SIG-M5 (cell line): Measurements from ENCODE around the gene ANXA4.
"Not testable (repeated sequence)": the region's sequence is repeated elsewhere in the genome, so short reads cannot be mapped to it uniquely, and the experiment has no call there.

Experiments used
- DNase-seq: peaks from one replicate; lab custom pipeline; 2025; lab: John Stamatoyannopoulos, UW

ANXA4 gene

DNA sequence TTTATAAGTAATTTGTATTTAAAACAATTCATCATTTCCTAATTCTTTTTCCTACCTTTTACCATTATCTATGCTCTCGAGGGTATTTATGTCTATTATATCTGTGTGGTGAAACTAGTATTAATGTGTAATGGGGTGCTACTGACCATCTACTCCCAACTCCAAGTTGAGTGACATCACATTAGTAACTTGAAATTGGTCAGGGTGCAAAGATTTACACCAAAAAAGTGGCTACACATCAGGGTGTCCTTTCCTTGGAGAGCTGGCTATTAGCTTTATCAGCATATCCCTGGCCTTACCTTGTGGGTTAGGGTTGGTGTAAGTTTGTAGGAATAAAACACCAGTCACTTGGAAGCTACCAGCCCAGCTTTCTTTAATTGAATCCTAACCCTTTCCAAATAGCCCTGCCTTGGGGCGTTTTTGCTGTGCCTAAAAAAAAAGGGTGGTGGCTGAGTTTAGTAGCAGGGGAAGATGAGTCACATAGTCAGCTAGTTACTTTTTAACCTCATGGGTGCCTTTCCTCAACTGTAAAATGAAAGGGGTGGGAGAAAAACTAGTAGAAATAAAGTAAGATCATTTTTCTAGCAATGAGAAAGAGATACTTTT is 14.0 kb downstream of the ANXA4 start:
- DNase-seq, result no peak

DNA sequence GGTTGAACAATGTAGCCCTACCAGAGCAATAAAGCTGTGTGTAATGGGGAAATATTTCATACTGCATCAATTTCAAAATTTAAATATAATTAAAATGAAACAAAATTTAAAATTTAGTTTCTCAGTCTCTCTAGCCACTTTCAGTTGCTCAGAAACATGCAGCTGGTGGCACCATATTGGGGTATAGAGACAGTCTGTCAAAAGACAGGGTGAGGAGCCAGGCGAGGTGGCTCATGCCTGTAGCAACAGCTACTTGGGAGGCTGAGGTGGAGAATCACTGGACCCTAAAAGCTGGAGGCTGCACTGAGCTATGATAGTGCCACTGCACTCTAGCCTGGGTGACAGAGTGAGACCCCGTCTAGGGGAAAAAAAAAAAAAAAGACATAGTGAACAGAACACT is 20.1 kb downstream of the ANXA4 start:
- no peak for DNase-seq

GRCh38 chr2:69762513-69763494 is 20.9 kb downstream of the ANXA4 start:
- no peak for DNase-seq

- not testable (repeated sequence) for DNase-seq
Observed at GRCh38 chr2:69763831-69764230, 21.9 kb downstream of the ANXA4 start.

GRCh38 chr2:69764286-69765095 is 22.6 kb downstream of the ANXA4 start:
- no peak for DNase-seq

DNA sequence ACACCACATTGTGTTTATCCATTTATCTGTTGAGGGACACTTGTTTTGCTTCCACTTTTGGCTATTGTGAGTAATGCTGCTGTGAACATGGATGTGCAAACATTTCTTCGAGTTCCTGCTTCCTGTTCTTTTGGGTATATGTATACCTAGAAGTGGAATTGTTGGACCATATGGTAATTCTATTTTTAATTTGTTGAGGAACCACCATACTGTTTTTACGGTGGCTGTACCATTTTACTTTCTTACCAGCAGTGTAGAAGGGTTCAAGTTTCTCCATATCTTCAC is 23.1 kb downstream of the ANXA4 start:
- DNase-seq, result no peak

GRCh38 chr2:69766014-69766413 is 24.1 kb downstream of the ANXA4 start:
- DNase-seq, result no peak

- DNase-seq, result no peak
Observed at GRCh38 chr2:69767034-69767433, 25.1 kb downstream of the ANXA4 start.

- DNase-seq, result no peak
Observed at GRCh38 chr2:69768235-69768634, 26.3 kb downstream of the ANXA4 start.

GRCh38 chr2:69768789-69769188 is 26.9 kb downstream of the ANXA4 start:
- no peak for DNase-seq

- no peak for DNase-seq
Observed at GRCh38 chr2:69769272-69769671, 27.3 kb downstream of the ANXA4 start.

DNA sequence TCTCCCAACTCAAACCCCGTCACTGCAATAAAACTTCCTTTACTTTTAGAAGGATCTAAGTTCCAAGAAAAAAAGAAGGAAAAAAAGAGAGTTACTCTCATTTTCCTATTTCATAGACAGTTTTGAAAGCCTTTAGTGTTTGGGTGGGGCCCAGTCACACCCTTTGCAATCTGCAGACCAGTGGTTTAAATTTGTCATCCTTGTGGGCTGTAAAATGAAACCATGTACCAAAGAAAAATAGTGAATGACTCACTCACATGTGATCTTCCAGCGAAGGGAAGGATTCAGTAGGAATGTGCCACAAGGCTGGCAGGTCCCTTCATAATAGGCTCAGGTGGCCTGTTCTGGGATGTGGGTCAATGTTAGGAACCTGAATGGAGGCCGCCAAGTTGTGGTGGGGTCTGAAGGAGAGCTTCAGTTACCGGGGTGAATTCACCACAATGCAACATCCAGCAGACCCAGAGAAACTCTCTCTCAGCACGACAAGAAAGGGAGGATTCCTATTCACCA is 28.3 kb downstream of the ANXA4 start:
- no peak for DNase-seq

DNA sequence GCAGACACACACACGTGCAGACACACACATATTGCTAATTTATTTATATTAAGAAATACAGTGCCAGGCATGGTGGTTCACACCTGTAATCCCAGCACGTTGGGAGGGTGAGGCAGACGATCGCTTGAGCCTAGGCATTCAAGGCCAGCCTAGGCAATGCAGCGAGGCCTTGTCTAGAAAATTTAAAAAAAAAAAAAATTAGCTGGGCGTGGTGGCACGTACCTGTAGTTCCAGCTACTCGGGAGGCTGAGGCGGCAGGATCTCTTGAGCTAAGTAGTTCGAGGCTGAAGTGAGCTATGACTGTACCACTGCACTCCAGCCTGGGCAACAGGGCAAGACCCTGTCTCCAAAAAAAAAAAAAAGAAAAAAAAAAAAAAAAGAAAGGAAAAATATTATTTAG is 28.8 kb downstream of the ANXA4 start:
- DNase-seq, result no peak

DNA sequence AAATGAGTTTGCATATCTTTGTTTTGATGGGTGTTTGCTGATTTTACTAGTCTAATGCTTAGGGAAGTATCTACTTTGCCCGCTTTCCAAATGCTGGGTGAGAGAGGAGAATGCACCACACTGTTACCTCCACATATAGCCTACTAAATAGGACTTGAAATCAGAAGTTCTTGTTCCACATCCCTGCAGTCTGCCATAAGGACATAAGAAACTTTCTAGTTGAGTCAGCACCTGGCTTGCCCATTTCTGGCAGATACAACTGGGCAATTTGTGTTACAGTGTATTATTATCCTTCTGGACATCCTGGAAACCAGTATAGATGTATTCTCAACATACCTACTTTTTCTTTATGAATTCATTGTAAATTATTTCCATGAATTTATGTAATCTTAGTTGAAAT is 29.5 kb downstream of the ANXA4 start:
- no peak for DNase-seq

GRCh38 chr2:69773206-69773605 is 31.3 kb downstream of the ANXA4 start:
- DNase-seq, result no peak

DNA sequence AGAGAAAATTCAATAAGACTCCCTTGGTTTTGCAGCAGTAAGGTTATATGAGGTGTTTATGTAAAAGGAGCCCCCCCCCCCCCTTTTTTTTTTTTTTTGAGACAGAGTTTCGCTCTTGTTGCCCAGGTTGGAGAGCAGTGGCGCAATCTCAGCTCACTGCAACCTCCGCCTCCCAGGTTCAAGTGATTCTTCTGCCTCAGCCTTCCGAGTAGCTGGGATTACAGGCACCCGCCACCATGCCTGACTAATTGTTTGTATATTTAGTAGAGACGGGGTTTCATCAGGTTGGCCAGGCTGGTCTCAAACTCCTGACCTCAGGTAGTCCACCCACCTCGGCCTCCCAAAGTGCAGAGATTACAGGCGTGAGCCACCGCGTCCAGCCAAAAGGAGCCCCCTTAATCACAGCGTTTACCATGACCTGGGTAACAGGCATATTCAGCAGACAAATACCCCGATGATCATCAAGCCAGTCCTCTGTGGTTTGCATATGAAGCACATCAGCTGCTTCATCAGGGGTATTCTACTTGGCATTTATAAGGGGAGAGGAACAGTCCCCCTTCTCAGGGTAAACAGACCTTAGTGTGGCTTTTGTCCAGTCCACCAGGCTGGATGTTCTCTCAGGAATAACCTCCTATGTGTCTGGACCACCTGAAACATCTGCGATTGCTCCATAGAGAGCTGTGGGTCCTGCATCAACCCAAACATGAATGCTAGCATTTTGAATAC is 32.5 kb downstream of the ANXA4 start:
- DNase-seq, result not testable (repeated sequence)

- DNase-seq, result no peak
Observed at GRCh38 chr2:69774984-69775982, 33.3 kb downstream of the ANXA4 start.

DNA sequence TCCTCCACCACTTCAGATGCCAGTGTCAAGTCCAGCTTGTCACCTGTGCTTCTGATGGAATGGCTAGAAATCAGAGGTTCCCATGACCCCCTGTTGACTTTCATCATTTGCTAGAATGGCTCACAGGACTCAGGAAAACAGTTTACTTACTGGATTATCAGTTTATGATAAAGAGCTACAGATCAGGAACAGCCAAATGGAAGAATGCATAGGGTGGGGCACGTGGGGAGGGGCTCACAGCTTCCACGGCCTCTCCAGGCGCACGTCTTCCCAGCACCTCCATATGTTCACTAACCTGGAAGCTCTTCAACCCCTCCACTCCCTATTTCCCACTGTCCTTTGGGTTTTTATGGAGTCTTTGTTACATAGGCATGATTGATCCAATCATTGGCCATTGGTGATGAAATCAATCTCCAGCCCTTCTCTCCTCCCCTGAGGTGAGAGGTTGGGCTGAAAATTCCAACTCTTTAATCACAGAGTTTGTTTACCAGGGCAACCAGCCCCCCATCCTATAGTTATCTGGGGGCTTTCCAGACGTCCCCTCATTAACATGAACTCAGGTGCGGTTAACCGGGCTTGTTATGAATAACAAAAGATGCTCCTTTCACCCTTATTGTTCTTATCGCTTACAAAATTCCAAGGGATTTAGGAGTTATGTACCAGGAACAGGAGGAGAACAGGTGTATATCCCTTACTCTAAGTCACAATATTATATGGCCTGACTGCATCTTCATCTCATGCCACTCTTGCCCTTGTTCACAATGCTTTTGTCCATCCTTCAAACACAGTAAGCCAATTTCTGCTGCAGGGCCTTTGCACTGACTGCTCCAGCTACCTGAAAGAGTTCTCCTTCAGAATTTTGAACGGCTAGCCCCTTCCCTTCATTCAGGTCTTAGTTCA is 35.2 kb downstream of the ANXA4 start:
- DNase-seq, result no peak

- no peak for DNase-seq
Observed at GRCh38 chr2:69777786-69778105, 35.8 kb downstream of the ANXA4 start.
